ENCODE measurements around the gene TEPSIN. TPM values are rescaled to one million over a fixed set of nuclear protein-coding genes. Genes with fewer than 3 reads are reported as not detected.

Gene TEPSIN
- polyA plus RNA-seq, 1 donor from 2014 or later = 50.0 TPM

GRCh38 chr17:81265576-81265975 is 26.7 kb upstream of the TEPSIN start:
- Histone ChIP-seq H3K9me2 (ENCODE audit: insufficient read depth, low read length) (no peaks in the 10 kb centered on the region), H3K4me2 (ENCODE audit: low read length) (no peak overlapping the region), H3K27me3 (ENCODE audit: insufficient read depth, low read depth, low read length) (no peaks in the 10 kb centered on the region), H3K4me3 (ENCODE audit: low read length) (no peak overlapping the region), H3K27ac (ENCODE audit: low read length) (no peak overlapping the region), H3K36me3 (ENCODE audit: insufficient read depth, low read length) (no peaks in the 10 kb centered on the region), H3F3A (ENCODE audit: insufficient read depth, low read length, poor library complexity, severe bottlenecking) (no peaks in the 10 kb centered on the region), H3K79me2 (replicated peaks; ENCODE audit: insufficient read depth, low read length) (no peaks in the 10 kb centered on the region), H2AFZ (ENCODE audit: low read depth, low read length) (no peak overlapping the region), H4K20me1 (ENCODE audit: insufficient read depth) (no peaks in the 10 kb centered on the region), H3K9me3 (ENCODE audit: low read length) (no peaks in the 10 kb centered on the region), H3K9ac (ENCODE audit: low read length) (no peak overlapping the region)
- TF ChIP-seq MXI1 (conservative IDR thresholded peaks at IDR 0.05; ENCODE audit: poor library complexity, severe bottlenecking) = no peak
- TF ChIP-seq EZH2 (IDR thresholded peaks at IDR 0.05; ENCODE audit: borderline replicate concordance, insufficient read depth, low read length, poor library complexity, severe bottlenecking) = no peak
- no peak for TF ChIP-seq REST (IDR thresholded peaks at IDR 0.05; ENCODE audit: borderline replicate concordance)
- no peak for TF ChIP-seq CTCF (IDR thresholded peaks at IDR 0.05; ENCODE audit: poor library complexity, severe bottlenecking)
- TF ChIP-seq SMC3 (conservative IDR thresholded peaks at IDR 0.05; ENCODE audit: poor library complexity) = no peak
- TF ChIP-seq TAF1 (IDR thresholded peaks at IDR 0.05; ENCODE audit: low read depth) = no peak
- TF ChIP-seq POLR2AphosphoS5 (IDR thresholded peaks at IDR 0.05) = no peak
- no peak for TF ChIP-seq EP300 (conservative IDR thresholded peaks at IDR 0.05; ENCODE audit: poor library complexity, severe bottlenecking)
- TF ChIP-seq RAD21 (conservative IDR thresholded peaks at IDR 0.05) = no peak

- Histone ChIP-seq H3K36me3 (ENCODE audit: insufficient read depth, low read length) (no peaks in the 10 kb centered on the region), H4K20me1 (ENCODE audit: insufficient read depth) (no peaks in the 10 kb centered on the region)
- TF ChIP-seq TAF1 (IDR thresholded peaks at IDR 0.05; ENCODE audit: low read depth) = no peak
- no peak for TF ChIP-seq REST (IDR thresholded peaks at IDR 0.05; ENCODE audit: borderline replicate concordance)
- TF ChIP-seq POLR2AphosphoS5 (IDR thresholded peaks at IDR 0.05) = no peak
- no peak for TF ChIP-seq MXI1 (conservative IDR thresholded peaks at IDR 0.05; ENCODE audit: poor library complexity, severe bottlenecking)
- TF ChIP-seq EZH2 (IDR thresholded peaks at IDR 0.05; ENCODE audit: borderline replicate concordance, insufficient read depth, low read length, poor library complexity, severe bottlenecking) = no peak
- TF ChIP-seq EP300 (conservative IDR thresholded peaks at IDR 0.05; ENCODE audit: poor library complexity, severe bottlenecking) = no peak
- TF ChIP-seq RAD21 (conservative IDR thresholded peaks at IDR 0.05) = no peak
- TF ChIP-seq CTCF (IDR thresholded peaks at IDR 0.05; ENCODE audit: poor library complexity, severe bottlenecking) = no peak
These were observed 25.8 kb upstream of the TEPSIN start for GRCh38 chr17:81264640-81265039.

More at GRCh38 chr17:81264640-81265039, 25.8 kb upstream of the TEPSIN start:
- no peak overlapping the region for H2AFZ ChIP-seq (ENCODE audit: low read depth, low read length)
- H3K9me3 ChIP-seq (ENCODE audit: low read length) = no peaks in the 10 kb centered on the region
- no peaks in the 10 kb centered on the region for H3K9me2 ChIP-seq (ENCODE audit: insufficient read depth, low read length)
- H3K27me3 ChIP-seq (ENCODE audit: insufficient read depth, low read depth, low read length) = no peaks in the 10 kb centered on the region
- H3K9ac ChIP-seq (ENCODE audit: low read length) = no peak overlapping the region
- no peak overlapping the region for H3K27ac ChIP-seq (ENCODE audit: low read length)
- H3F3A ChIP-seq (ENCODE audit: insufficient read depth, low read length, poor library complexity, severe bottlenecking) = no peaks in the 10 kb centered on the region
- H3K4me2 ChIP-seq (ENCODE audit: low read length) = no peak overlapping the region
- H3K4me3 ChIP-seq (ENCODE audit: low read length) = no peak overlapping the region
- no peaks in the 10 kb centered on the region for H3K79me2 ChIP-seq (replicated peaks; ENCODE audit: insufficient read depth, low read length)
